ENCODE measurements around the gene ANKRD55.
"Not testable (repeated sequence)": the region's sequence is repeated elsewhere in the genome, so short reads cannot be mapped to it uniquely, and the experiment has no call there.

Gene ANKRD55

GRCh38 chr5:56144211-56144610 is 88.9 kb downstream of the ANKRD55 start:
- no peak for DNase-seq (ENCODE audit: low read depth in 2 of 2)

GRCh38 chr5:56143373-56143714 is 89.8 kb downstream of the ANKRD55 start:
- DNase-seq (ENCODE audit: low read depth in 2 of 2): no peak

- no peak for DNase-seq (ENCODE audit: low read depth in 2 of 2)
Measured at GRCh38 chr5:56142614-56143372, 90.3 kb downstream of the ANKRD55 start.

GRCh38 chr5:56142233-56142613 is 90.9 kb downstream of the ANKRD55 start:
- DNase-seq (ENCODE audit: low read depth in 2 of 2): no peak

GRCh38 chr5:56140073-56140472 is 93.1 kb downstream of the ANKRD55 start:
- no peak for DNase-seq (ENCODE audit: low read depth in 2 of 2)

GRCh38 chr5:56130664-56131063 is 102.5 kb downstream of the ANKRD55 start:
- no peak for DNase-seq (ENCODE audit: low read depth in 2 of 2)

GRCh38 chr5:56129288-56129687 is 103.8 kb downstream of the ANKRD55 start:
- no peak for DNase-seq (ENCODE audit: low read depth in 2 of 2)

GRCh38 chr5:56128113-56128512 is 105.0 kb downstream of the ANKRD55 start:
- DNase-seq (ENCODE audit: low read depth in 2 of 2): peak in 1 of 2 donors; percentile 12

GRCh38 chr5:56126487-56127179 is 106.5 kb downstream of the ANKRD55 start:
- DNase-seq (ENCODE audit: low read depth in 2 of 2): no peak

GRCh38 chr5:56123531-56124243 is 109.4 kb downstream of the ANKRD55 start:
- DNase-seq (ENCODE audit: low read depth in 2 of 2): no peak

GRCh38 chr5:56122360-56122985 is 110.7 kb downstream of the ANKRD55 start:
- not testable (repeated sequence) for DNase-seq (ENCODE audit: low read depth in 2 of 2)

- no peak for DNase-seq (ENCODE audit: low read depth in 2 of 2)
Measured at GRCh38 chr5:56119050-56119449, 114.1 kb downstream of the ANKRD55 start.

GRCh38 chr5:56116599-56117141 is 116.5 kb downstream of the ANKRD55 start:
- DNase-seq (ENCODE audit: low read depth in 2 of 2): no peak

GRCh38 chr5:56115589-56115988 is 117.5 kb downstream of the ANKRD55 start:
- DNase-seq (ENCODE audit: low read depth in 2 of 2): no peak

GRCh38 chr5:56112526-56113121 is 120.5 kb downstream of the ANKRD55 start:
- DNase-seq (ENCODE audit: low read depth in 2 of 2): no peak

GRCh38 chr5:56111404-56111781 is 121.7 kb downstream of the ANKRD55 start:
- DNase-seq (ENCODE audit: low read depth in 2 of 2): no peak

GRCh38 chr5:56110646-56111403 is 122.3 kb downstream of the ANKRD55 start:
- no peak for DNase-seq (ENCODE audit: low read depth in 2 of 2)

GRCh38 chr5:56108246-56108645 is 124.9 kb downstream of the ANKRD55 start:
- no peak for DNase-seq (ENCODE audit: low read depth in 2 of 2)

GRCh38 chr5:56106837-56107236 is 126.3 kb downstream of the ANKRD55 start:
- no peak for DNase-seq (ENCODE audit: low read depth in 2 of 2)

GRCh38 chr5:56105511-56106291 is 127.4 kb downstream of the ANKRD55 start:
- DNase-seq (ENCODE audit: low read depth in 2 of 2): no peak
